ENCODE data around the gene ANKRD22. TPM values are rescaled to one million over a fixed set of nuclear protein-coding genes. Genes with fewer than 3 reads are reported as not detected.
A peak's percentile ranks its signal among the peaks of the same experiment; 100 is the strongest.

ANKRD22 gene
- total and polyA plus RNA-seq, 10 of the 15 experiments (the other 5 are each of a cell fraction or from before 2014, with no cell fraction given): 0.30 to 1.3 (median 0.71) TPM

DNA sequence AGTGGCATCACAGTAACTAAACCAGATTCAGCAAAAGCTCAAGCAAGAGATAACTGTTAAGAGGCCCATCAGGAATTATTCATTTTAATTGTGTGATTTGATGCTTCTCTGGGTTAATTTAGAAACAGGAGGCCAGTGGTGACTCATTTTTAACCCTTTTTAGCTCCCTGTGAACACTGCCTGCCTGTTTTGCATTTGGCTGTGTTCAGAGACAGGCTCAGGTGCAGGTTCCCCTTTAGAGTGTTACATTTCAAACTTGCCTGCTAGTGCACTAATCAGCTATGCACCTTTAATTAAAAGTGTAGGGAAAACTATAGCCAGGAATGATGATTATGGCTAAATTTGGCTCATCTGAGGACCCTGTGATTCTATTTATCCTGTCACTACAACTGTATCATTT lies 34.9 kb upstream of the ANKRD22 start (continued):
- no peak for TF ChIP-seq ZBTB33 (IDR thresholded peaks at IDR 0.05)
- no peak for TF ChIP-seq RBBP5 (conservative IDR thresholded peaks at IDR 0.05)
- TF ChIP-seq, protein P1, sequence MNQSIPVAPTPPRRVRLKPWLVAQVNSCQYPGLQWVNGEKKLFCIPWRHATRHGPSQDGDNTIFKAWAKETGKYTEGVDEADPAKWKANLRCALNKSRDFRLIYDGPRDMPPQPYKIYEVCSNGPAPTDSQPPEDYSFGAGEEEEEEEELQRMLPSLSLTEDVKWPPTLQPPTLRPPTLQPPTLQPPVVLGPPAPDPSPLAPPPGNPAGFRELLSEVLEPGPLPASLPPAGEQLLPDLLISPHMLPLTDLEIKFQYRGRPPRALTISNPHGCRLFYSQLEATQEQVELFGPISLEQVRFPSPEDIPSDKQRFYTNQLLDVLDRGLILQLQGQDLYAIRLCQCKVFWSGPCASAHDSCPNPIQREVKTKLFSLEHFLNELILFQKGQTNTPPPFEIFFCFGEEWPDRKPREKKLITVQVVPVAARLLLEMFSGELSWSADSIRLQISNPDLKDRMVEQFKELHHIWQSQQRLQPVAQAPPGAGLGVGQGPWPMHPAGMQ (IDR thresholded peaks at IDR 0.05; ENCODE audit: borderline replicate concordance): no peak
- TF ChIP-seq RUNX3 (IDR thresholded peaks at IDR 0.05; ENCODE audit: low read length): peak; percentile 63
- peak; percentile 10; the same call in 1 of the 2 replicates for TF ChIP-seq JUND (IDR thresholded peaks at IDR 0.05; ENCODE audit: low read depth, low read length)
- TF ChIP-seq HDAC2 (IDR thresholded peaks at IDR 0.05): no peak
- no peak for TF ChIP-seq RFX5 (IDR thresholded peaks at IDR 0.05; ENCODE audit: low read depth, low read length)
- no peak for TF ChIP-seq HDGF (IDR thresholded peaks at IDR 0.05)
- no peak for TF ChIP-seq ESRRA (IDR thresholded peaks at IDR 0.05; ENCODE audit: low read length)
- peak; percentile 70; the same call in 1 of the 2 replicates for TF ChIP-seq ZNF217 (IDR thresholded peaks at IDR 0.05)
- no peak for TF ChIP-seq MLLT1 (IDR thresholded peaks at IDR 0.05)
- peak; percentile 35; the same call in 1 of the 2 replicates for TF ChIP-seq CREB1 (IDR thresholded peaks at IDR 0.05; ENCODE audit: low read depth)
- TF ChIP-seq POU2F2 (IDR thresholded peaks at IDR 0.05; ENCODE audit: borderline replicate concordance, low read depth, low read length): peak; percentile 72; the same call in 1 of the 3 replicates
- TF ChIP-seq, protein P2, sequence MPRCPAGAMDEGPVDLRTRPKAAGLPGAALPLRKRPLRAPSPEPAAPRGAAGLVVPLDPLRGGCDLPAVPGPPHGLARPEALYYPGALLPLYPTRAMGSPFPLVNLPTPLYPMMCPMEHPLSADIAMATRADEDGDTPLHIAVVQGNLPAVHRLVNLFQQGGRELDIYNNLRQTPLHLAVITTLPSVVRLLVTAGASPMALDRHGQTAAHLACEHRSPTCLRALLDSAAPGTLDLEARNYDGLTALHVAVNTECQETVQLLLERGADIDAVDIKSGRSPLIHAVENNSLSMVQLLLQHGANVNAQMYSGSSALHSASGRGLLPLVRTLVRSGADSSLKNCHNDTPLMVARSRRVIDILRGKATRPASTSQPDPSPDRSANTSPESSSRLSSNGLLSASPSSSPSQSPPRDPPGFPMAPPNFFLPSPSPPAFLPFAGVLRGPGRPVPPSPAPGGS (IDR thresholded peaks at IDR 0.05; ENCODE audit: borderline replicate concordance, insufficient read depth, low read depth, low read length, poor library complexity, severe bottlenecking): no peak
- TF ChIP-seq SIN3A (IDR thresholded peaks at IDR 0.05; ENCODE audit: low read depth, low read length): no peak
- no peak for TF ChIP-seq CBX3 (IDR thresholded peaks at IDR 0.05; ENCODE audit: borderline replicate concordance, low read depth)
- TF ChIP-seq, protein P3, sequence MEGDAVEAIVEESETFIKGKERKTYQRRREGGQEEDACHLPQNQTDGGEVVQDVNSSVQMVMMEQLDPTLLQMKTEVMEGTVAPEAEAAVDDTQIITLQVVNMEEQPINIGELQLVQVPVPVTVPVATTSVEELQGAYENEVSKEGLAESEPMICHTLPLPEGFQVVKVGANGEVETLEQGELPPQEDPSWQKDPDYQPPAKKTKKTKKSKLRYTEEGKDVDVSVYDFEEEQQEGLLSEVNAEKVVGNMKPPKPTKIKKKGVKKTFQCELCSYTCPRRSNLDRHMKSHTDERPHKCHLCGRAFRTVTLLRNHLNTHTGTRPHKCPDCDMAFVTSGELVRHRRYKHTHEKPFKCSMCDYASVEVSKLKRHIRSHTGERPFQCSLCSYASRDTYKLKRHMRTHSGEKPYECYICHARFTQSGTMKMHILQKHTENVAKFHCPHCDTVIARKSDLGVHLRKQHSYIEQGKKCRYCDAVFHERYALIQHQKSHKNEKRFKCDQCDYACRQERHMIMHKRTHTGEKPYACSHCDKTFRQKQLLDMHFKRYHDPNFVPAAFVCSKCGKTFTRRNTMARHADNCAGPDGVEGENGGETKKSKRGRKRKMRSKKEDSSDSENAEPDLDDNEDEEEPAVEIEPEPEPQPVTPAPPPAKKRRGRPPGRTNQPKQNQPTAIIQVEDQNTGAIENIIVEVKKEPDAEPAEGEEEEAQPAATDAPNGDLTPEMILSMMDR (IDR thresholded peaks at IDR 0.05 in 2 of 3, conservative IDR thresholded peaks at IDR 0.05 in 1 of 3; ENCODE audit: control insufficient read depth in 2 of 3, extremely low read depth in 1 of 3, insufficient read depth in 1 of 3, low read depth in 3 of 3, low read length in 3 of 3): no peak
- no peak for TF ChIP-seq SMAD1 (IDR thresholded peaks at IDR 0.05; ENCODE audit: low read depth, partially characterized antibody)
- no peak for TF ChIP-seq ETV6 (conservative IDR thresholded peaks at IDR 0.05 in 1 of 2, IDR thresholded peaks at IDR 0.05 in 1 of 2; ENCODE audit: borderline replicate concordance in 1 of 2, low read depth in 1 of 2)
- TF ChIP-seq TBL1XR1 (IDR thresholded peaks at IDR 0.05; ENCODE audit: low read depth, low read length): no peak
- TF ChIP-seq DPF2 (IDR thresholded peaks at IDR 0.05): peak; percentile 66; the same call in 1 of the 2 replicates
- 0 out of 4 replicates have a peak, but pooled peaks of 1 of the 2 experiments have one; percentile 5 for TF ChIP-seq SRF (IDR thresholded peaks at IDR 0.05; ENCODE audit: low read depth in 2 of 2, low read length in 2 of 2)
- TF ChIP-seq MEF2B (IDR thresholded peaks at IDR 0.05; ENCODE audit: partially characterized antibody, poor library complexity, severe bottlenecking): peak; percentile 66
- TF ChIP-seq GATAD2B (conservative IDR thresholded peaks at IDR 0.05; ENCODE audit: low read depth): no peak

Measured in GM12878 (cell line).